ENCODE results near the gene CDH13. TPM values are rescaled to one million over a fixed set of nuclear protein-coding genes. Genes with fewer than 3 reads are reported as not detected.

CDH13 gene
- total RNA-seq, 2 donors from 2014 or later: 2.9 TPM; not detected in 1

DNA sequence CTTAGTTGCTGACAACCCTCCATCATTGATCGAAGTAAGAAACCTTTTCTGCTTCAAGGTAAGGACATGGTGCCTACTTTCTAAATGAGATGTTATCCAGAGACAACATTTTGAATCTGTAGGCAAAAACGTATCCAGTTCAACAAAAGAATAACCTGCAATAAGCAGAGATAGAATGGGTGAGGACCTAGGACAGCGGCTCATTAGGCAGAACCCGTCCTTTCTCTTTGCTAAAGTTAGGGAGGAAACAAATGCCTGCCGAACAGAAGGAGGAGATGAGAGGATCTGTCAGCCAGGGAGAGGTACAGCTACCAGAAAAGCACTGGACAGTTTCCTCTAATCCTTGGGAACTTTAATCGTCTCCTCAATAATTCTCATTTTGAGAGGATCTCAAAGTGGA, 183.3 kb downstream of the CDH13 start:
- no peaks in the 10 kb centered on the region for H3K9me3 ChIP-seq
- ATAC-seq (no peak), DNase-seq (no peak)
- no peaks in the 10 kb centered on the region for H3K27me3 ChIP-seq
- WGBS, 2 donors: 43 to 49% methylated on average over 6 of the region's 6 CpGs
- TF ChIP-seq, protein P1, sequence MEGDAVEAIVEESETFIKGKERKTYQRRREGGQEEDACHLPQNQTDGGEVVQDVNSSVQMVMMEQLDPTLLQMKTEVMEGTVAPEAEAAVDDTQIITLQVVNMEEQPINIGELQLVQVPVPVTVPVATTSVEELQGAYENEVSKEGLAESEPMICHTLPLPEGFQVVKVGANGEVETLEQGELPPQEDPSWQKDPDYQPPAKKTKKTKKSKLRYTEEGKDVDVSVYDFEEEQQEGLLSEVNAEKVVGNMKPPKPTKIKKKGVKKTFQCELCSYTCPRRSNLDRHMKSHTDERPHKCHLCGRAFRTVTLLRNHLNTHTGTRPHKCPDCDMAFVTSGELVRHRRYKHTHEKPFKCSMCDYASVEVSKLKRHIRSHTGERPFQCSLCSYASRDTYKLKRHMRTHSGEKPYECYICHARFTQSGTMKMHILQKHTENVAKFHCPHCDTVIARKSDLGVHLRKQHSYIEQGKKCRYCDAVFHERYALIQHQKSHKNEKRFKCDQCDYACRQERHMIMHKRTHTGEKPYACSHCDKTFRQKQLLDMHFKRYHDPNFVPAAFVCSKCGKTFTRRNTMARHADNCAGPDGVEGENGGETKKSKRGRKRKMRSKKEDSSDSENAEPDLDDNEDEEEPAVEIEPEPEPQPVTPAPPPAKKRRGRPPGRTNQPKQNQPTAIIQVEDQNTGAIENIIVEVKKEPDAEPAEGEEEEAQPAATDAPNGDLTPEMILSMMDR (IDR thresholded peaks at IDR 0.05): no peak
- no peak for TF ChIP-seq POLR2A (IDR thresholded peaks at IDR 0.05)
- H3K36me3 ChIP-seq (replicated peaks in 1 of 2; ENCODE audit: insufficient read depth in 1 of 2, low read depth in 2 of 2): no peaks in the 10 kb centered on the region
- no peak overlapping the region for H3K4me3 ChIP-seq
- no peaks in the 10 kb centered on the region for H3K4me1 ChIP-seq
- intact Hi-C loops (cut with DNase I): no loop called here
- no peak overlapping the region for H3K27ac ChIP-seq

DNA sequence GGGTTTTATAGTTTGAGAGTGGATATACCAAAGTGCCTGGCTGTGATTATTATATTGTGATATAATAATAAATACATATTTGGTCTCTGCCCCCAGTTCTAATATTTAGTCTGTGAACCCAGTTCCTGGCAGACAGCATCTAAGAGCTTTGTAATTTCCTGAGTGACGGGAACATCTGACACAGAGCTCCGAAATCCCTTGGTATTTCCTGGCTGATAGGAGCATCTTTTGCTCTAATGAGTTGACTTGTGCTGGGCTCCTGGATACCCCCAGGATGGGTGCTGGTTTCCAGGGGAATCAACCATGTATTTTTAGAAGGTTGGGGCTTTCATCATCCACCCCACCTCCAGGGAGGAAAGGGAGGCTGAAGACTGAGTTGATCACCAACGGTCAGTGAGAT, 187.3 kb downstream of the CDH13 start:
- no peak for ATAC-seq

DNA sequence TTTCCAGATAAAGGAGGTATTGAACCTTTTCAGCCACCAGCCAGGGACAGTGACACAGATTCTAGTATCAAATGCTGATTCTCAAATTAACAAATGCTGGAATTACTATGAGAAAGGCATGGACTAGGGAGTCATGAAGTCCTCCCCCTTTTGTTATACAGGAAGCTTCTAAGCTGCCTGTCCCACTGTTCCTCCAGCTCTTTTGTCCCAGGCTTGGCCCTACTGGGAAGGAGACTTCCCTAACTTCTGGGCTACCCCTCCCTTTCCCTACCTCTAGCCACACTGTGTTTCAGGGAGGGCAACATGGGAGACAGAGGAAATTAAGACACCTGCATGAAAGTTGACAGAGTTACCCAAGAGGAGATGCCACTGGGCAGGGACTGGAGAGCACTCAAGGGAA, 192.5 kb downstream of the CDH13 start:
- intact Hi-C loops (cut with DNase I): no loop called here
- H3K27ac ChIP-seq: no peak overlapping the region
- ATAC-seq (no peak), DNase-seq (no peak)
- H3K27me3 ChIP-seq: no peaks in the 10 kb centered on the region
- H3K4me1 ChIP-seq: no peaks in the 10 kb centered on the region
- no peaks in the 10 kb centered on the region for H3K36me3 ChIP-seq (replicated peaks in 1 of 2; ENCODE audit: insufficient read depth in 1 of 2, low read depth in 2 of 2)
- no peak for TF ChIP-seq POLR2A (IDR thresholded peaks at IDR 0.05)
- TF ChIP-seq, protein P1 (IDR thresholded peaks at IDR 0.05): no peak
- H3K9me3 ChIP-seq: no peaks in the 10 kb centered on the region
- no peak overlapping the region for H3K4me3 ChIP-seq

More for the DNA sequence above, 187.3 kb downstream of the CDH13 start:
- 54 to 70% methylated on average over 3 of the region's 3 CpGs for WGBS, 2 donors
- no peaks in the 10 kb centered on the region for H3K9me3 ChIP-seq
- H3K4me3 ChIP-seq: no peak overlapping the region
- H3K27ac ChIP-seq: no peak overlapping the region
- TF ChIP-seq, protein P1 (IDR thresholded peaks at IDR 0.05): no peak
- TF ChIP-seq POLR2A (IDR thresholded peaks at IDR 0.05): no peak
- no peak for DNase-seq
- intact Hi-C loops (cut with DNase I): no loop called here
- H3K36me3 ChIP-seq (replicated peaks in 1 of 2; ENCODE audit: insufficient read depth in 1 of 2, low read depth in 2 of 2): no peaks in the 10 kb centered on the region
- H3K27me3 ChIP-seq: no peaks in the 10 kb centered on the region
- H3K4me1 ChIP-seq: no peaks in the 10 kb centered on the region

DNA sequence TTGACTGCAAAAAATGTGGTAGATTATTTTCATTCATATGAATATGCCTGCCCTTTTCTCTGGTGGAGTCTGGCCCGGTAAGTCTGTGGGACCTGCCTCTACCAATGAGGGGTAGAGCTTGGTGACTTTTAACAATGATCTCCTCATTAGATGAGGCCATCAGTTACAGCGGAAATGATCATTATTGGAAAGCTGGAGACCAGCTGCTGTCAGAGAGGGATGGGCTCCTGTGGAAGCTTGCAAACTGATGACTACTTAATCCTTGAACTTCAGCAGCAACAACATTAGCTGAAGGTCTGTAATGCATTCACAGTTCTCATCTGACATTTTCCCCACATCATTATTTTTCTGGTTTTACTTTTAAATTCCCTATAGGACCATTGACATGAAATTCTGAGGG, 194.1 kb downstream of the CDH13 start:
- no peak for ATAC-seq
- no peaks in the 10 kb centered on the region for H3K9me3 ChIP-seq
- H3K36me3 ChIP-seq (replicated peaks in 1 of 2; ENCODE audit: insufficient read depth in 1 of 2, low read depth in 2 of 2): no peaks in the 10 kb centered on the region
- DNase-seq: no peak
- H3K4me1 ChIP-seq: no peaks in the 10 kb centered on the region
- intact Hi-C loops (cut with DNase I): no loop called here
- no peaks in the 10 kb centered on the region for H3K27me3 ChIP-seq
- no peak for TF ChIP-seq POLR2A (IDR thresholded peaks at IDR 0.05)
- TF ChIP-seq, protein P1 (IDR thresholded peaks at IDR 0.05): no peak
- H3K27ac ChIP-seq: no peak overlapping the region
- no peak overlapping the region for H3K4me3 ChIP-seq
- 84 to 89% methylated on average over 2 of the region's 2 CpGs for WGBS, 2 donors

DNA sequence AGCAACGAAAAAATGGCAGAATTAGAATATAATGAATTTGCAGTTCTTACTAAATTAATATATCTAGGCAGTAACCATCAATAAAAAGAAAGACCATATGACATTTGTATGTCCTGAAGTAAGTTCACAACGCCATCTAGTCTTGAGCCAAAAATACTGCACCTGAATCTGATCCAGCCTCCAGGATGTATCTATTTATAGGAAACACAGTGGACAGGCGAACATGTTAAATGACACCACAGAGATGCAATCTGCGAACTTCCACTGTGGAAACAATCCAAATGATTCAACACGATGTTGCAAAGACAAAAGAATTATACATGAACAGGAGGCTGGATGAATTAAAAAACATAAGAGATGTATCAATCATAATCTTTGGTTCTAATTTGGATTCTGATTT, 197.6 kb downstream of the CDH13 start:
- H3K27ac ChIP-seq: no peak overlapping the region
- no peak overlapping the region for H3K4me3 ChIP-seq
- no peak for TF ChIP-seq POLR2A (IDR thresholded peaks at IDR 0.05)
- TF ChIP-seq, protein P1 (IDR thresholded peaks at IDR 0.05): no peak
- H3K36me3 ChIP-seq (replicated peaks in 1 of 2; ENCODE audit: insufficient read depth in 1 of 2, low read depth in 2 of 2): no peaks in the 10 kb centered on the region
- intact Hi-C loops (cut with DNase I): no loop called here
- no peaks in the 10 kb centered on the region for H3K27me3 ChIP-seq
- no peaks in the 10 kb centered on the region for H3K9me3 ChIP-seq
- 56 to 64% methylated on average over 5 of the region's 5 CpGs for WGBS, 2 donors
- no peaks in the 10 kb centered on the region for H3K4me1 ChIP-seq
- no peak for DNase-seq
- no peak for ATAC-seq

Data from body of pancreas (tissue), 4 donors.